ENCODE measurements around the gene NPEPL1. TPM values are rescaled to one million over a fixed set of nuclear protein-coding genes. Genes with fewer than 3 reads are reported as not detected.
A peak's percentile ranks its signal among the peaks of the same experiment; 100 is the strongest.

NPEPL1 gene
- total RNA-seq, 3 donors from 2014 or later, result 26.8 to 35.7 (median 30.8) TPM

DNA sequence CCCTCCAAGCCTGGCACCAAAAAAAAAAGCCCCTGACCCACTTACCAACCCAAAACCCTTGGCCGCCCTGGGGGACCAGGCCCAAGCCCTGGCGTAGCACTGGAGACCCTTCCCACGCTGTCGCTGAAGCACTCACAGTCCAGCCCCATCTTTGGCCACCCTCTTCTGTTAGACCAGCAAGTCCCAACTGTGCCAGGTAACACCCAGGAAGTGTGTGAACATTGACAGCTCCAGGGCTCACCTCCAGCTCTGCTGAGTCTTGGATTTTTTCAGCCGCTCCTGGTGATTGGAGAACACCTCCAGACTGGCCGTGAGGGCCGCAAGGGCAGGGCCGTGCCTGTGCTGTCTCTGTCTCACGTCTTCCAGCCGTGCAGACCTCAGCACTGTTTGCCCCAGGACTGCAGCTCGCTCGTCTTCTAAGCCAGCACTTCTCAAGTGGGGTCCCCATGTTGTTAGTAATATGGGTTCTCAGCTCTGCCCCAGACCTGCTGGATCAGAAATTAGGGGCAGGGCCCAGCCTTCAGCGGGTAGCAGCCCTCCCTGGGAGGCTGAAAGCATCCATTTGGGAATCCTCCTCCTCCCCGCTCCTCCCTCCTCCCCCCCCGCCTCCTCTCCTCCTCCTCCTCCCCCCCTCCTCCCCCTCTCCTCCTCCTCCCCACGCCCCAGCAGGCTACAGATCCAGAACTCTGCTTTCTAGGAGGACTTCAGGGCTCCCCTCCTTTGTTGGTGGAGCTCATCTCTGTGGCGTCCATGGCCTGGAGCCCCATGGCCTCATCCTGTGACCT is 18.1 kb downstream of the NPEPL1 start:
- no peak overlapping the region for H3K4me3 ChIP-seq
- no peaks in the 10 kb centered on the region for H3K4me1 ChIP-seq
- intact Hi-C loops (cut with DNase I; ENCODE audit: low total_unique reads), result no loop called here
- H3K9me3 ChIP-seq, result no peaks in the 10 kb centered on the region
- H3K27ac ChIP-seq, result no peak overlapping the region
- H3K36me3 ChIP-seq, result no peaks in the 10 kb centered on the region
- H3K27me3 ChIP-seq, result no peaks in the 10 kb centered on the region
- TF ChIP-seq, protein P1, sequence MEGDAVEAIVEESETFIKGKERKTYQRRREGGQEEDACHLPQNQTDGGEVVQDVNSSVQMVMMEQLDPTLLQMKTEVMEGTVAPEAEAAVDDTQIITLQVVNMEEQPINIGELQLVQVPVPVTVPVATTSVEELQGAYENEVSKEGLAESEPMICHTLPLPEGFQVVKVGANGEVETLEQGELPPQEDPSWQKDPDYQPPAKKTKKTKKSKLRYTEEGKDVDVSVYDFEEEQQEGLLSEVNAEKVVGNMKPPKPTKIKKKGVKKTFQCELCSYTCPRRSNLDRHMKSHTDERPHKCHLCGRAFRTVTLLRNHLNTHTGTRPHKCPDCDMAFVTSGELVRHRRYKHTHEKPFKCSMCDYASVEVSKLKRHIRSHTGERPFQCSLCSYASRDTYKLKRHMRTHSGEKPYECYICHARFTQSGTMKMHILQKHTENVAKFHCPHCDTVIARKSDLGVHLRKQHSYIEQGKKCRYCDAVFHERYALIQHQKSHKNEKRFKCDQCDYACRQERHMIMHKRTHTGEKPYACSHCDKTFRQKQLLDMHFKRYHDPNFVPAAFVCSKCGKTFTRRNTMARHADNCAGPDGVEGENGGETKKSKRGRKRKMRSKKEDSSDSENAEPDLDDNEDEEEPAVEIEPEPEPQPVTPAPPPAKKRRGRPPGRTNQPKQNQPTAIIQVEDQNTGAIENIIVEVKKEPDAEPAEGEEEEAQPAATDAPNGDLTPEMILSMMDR (IDR thresholded peaks at IDR 0.05), result no peak
- no peak for TF ChIP-seq POLR2AphosphoS5 (IDR thresholded peaks at IDR 0.05)
- TF ChIP-seq POLR2A (IDR thresholded peaks at IDR 0.05), result no peak
- peak in 1 of 2 donors; percentile 6 for DNase-seq (ENCODE audit: low spot score in 2 of 2)

DNA sequence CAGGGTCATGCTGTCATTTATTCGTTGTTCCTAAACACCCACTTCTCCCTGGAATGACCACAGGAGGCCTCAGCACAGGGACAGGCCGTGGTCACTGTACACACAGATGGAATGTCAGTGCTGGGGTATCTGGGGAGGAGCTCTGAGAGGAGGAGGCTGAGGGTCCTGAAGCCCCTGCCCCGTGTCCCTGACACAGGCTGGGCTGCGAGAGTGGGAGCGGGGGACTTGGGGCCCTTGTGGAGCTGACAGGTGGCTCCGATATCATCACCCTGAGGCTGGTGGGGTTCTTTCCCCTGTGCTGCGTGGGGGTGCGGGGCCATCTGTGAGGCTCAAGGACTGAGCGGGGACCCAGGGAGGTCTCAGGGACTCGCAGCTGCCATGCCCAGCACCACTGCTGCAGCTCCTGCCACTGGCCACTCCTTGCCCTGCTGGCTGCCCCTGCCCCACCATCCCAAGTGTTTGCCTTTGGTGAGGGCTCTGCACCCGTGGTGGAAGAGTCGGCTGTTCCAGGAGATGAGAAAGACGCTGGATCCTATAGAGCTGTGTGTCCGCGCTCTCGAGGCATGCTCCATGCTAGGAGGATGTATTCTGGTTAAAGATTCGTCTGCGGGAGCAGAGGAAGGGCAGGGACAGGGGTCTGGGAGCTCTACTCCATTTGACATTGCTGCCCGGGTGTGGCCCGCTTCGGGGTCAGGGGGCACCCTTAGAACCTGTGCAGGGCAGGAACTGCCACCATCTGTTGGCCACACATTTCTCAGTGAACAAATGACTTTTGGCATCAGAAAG is 18.9 kb downstream of the NPEPL1 start:
- Histone ChIP-seq H3K9me3 (no peaks in the 10 kb centered on the region), H3K4me3 (no peak overlapping the region), H3K27ac (no peak overlapping the region), H3K36me3 (no peaks in the 10 kb centered on the region), H3K4me1 (no peaks in the 10 kb centered on the region), H3K27me3 (no peaks in the 10 kb centered on the region)
- DNase-seq (ENCODE audit: low spot score in 2 of 2), result peak in 1 of 2 donors; percentile 7
- intact Hi-C loops (cut with DNase I; ENCODE audit: low total_unique reads), result no loop called here
- TF ChIP-seq POLR2A (IDR thresholded peaks at IDR 0.05), result no peak
- TF ChIP-seq POLR2AphosphoS5 (IDR thresholded peaks at IDR 0.05), result no peak
- TF ChIP-seq, protein P1 (IDR thresholded peaks at IDR 0.05), result no peak

GRCh38 chr20:58712151-58712791 is 19.7 kb downstream of the NPEPL1 start:
- no peaks in the 10 kb centered on the region for H3K4me1 ChIP-seq
- H3K4me3 ChIP-seq, result no peak overlapping the region
- intact Hi-C loops (cut with DNase I; ENCODE audit: low total_unique reads), result no loop called here
- no peak overlapping the region for H3K27ac ChIP-seq
- TF ChIP-seq, protein P1 (IDR thresholded peaks at IDR 0.05), result no peak
- no peak for TF ChIP-seq POLR2A (IDR thresholded peaks at IDR 0.05)
- TF ChIP-seq POLR2AphosphoS5 (IDR thresholded peaks at IDR 0.05), result no peak
- H3K36me3 ChIP-seq, result no peaks in the 10 kb centered on the region
- peak in 1 of 2 donors; percentile 9 for DNase-seq (ENCODE audit: low spot score in 2 of 2)
- no peaks in the 10 kb centered on the region for H3K9me3 ChIP-seq
- no peaks in the 10 kb centered on the region for H3K27me3 ChIP-seq

DNA sequence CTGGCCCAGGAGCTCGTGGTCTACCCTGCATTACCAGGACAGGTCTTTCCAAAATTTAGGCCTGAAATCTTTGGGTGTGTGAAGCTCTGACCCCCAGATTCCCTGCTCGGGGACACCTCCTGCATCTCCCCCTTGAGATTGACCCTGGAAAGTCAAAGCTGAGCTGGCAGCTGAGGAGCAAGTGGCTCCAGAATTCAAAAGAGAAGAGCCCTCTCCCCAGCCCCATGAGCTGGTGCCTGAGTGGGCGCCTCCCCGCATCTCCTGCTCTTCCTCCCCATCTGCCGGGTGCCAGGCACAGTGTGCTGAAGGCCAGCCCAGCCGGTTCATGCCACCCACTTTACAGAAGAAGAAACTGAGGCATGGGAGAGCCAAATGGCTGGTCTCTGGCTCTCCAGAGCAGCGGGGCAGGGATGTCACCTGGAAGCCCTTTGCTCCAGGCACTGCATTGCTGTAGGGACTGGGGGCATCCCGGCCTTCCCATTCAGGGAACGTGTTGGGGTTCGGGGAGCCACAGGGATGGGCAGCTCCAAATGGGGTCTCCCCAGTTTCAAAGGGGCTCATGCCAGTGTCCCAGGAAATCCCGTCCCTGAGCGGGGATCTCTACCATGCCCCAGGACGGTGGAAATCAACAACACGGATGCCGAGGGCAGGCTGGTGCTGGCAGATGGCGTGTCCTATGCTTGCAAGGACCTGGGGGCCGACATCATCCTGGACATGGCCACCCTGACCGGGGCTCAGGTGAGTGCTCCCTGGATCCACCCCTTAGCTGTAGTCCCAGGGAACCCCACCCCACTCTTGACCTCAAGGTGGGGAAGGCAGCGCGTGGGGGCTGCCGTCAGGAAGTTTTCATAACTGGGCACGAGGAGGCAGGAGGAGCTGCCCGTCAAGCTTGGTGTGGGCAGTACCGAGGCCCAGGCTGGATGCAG is 20.5 kb downstream of the NPEPL1 start:
- TF ChIP-seq, protein P1 (IDR thresholded peaks at IDR 0.05), result no peak
- TF ChIP-seq POLR2A (IDR thresholded peaks at IDR 0.05), result no peak
- no peak for TF ChIP-seq POLR2AphosphoS5 (IDR thresholded peaks at IDR 0.05)
- intact Hi-C loops (cut with DNase I; ENCODE audit: low total_unique reads), result no loop called here
- Histone ChIP-seq H3K27ac (no peak overlapping the region), H3K9me3 (no peaks in the 10 kb centered on the region), H3K4me1 (no peaks in the 10 kb centered on the region), H3K4me3 (no peak overlapping the region), H3K36me3 (no peaks in the 10 kb centered on the region), H3K27me3 (no peaks in the 10 kb centered on the region)
- DNase-seq (ENCODE audit: low spot score in 2 of 2), result peak in 1 of 2 donors; percentile 10

Data from breast epithelium (tissue), 4 donors.